ENCODE measurements around the gene MCRIP2.

Gene MCRIP2

GRCh38 chr16:671353-672131 is 29.9 kb downstream of the MCRIP2 start:
- Mint-ChIP-seq H3K9me3 (no peaks in the 10 kb centered on the region), H3K27me3 (ENCODE audit: low read depth, poor library complexity) (peaks cover 10% of the 10 kb centered on the region), H3K4me3 (no peak overlapping the region), H3K27ac (no peak overlapping the region), H3K36me3 (ENCODE audit: low read depth) (no peaks in the 10 kb centered on the region), H3K4me1 (peaks cover 12% of the 10 kb centered on the region)
- TF ChIP-seq CTCF (IDR thresholded peaks at IDR 0.05) = no peak
- no peak for DNase-seq

- peaks cover 15% of the 10 kb centered on the region for H3K27me3 Mint-ChIP-seq (ENCODE audit: low read depth, poor library complexity)
- peaks cover 12% of the 10 kb centered on the region for H3K4me1 Mint-ChIP-seq
- H3K9me3 Mint-ChIP-seq = no peaks in the 10 kb centered on the region
- no peaks in the 10 kb centered on the region for H3K36me3 Mint-ChIP-seq (ENCODE audit: low read depth)
- TF ChIP-seq CTCF (IDR thresholded peaks at IDR 0.05) = no peak
- no peak overlapping the region for H3K4me3 Mint-ChIP-seq
- no peak for DNase-seq
- H3K27ac Mint-ChIP-seq = no peak overlapping the region
These were observed 30.7 kb downstream of the MCRIP2 start for GRCh38 chr16:672371-672770.

GRCh38 chr16:672851-673250 is 31.2 kb downstream of the MCRIP2 start:
- Mint-ChIP-seq H3K27ac (no peak overlapping the region), H3K4me1 (peaks cover 8% of the 10 kb centered on the region), H3K36me3 (ENCODE audit: low read depth) (no peaks in the 10 kb centered on the region), H3K27me3 (ENCODE audit: low read depth, poor library complexity) (peaks cover 15% of the 10 kb centered on the region), H3K9me3 (no peaks in the 10 kb centered on the region), H3K4me3 (no peak overlapping the region)
- no peak for DNase-seq
- TF ChIP-seq CTCF (IDR thresholded peaks at IDR 0.05) = no peak

- no peak for DNase-seq
- Mint-ChIP-seq H3K27me3 (ENCODE audit: low read depth, poor library complexity) (peaks cover 15% of the 10 kb centered on the region), H3K27ac (no peak overlapping the region), H3K36me3 (ENCODE audit: low read depth) (no peaks in the 10 kb centered on the region), H3K4me3 (no peak overlapping the region), H3K4me1 (peaks cover 7% of the 10 kb centered on the region), H3K9me3 (no peaks in the 10 kb centered on the region)
- no peak for TF ChIP-seq CTCF (IDR thresholded peaks at IDR 0.05)
These were observed 31.9 kb downstream of the MCRIP2 start for GRCh38 chr16:673399-673991.

GRCh38 chr16:674214-674881 is 32.7 kb downstream of the MCRIP2 start:
- no peak overlapping the region for H3K4me3 Mint-ChIP-seq
- TF ChIP-seq CTCF (IDR thresholded peaks at IDR 0.05) = no peak
- peaks cover 18% of the 10 kb centered on the region for H3K27me3 Mint-ChIP-seq (ENCODE audit: low read depth, poor library complexity)
- H3K36me3 Mint-ChIP-seq (ENCODE audit: low read depth) = no peaks in the 10 kb centered on the region
- DNase-seq = no peak
- no peak overlapping the region for H3K27ac Mint-ChIP-seq
- peaks cover 12% of the 10 kb centered on the region for H3K4me1 Mint-ChIP-seq
- no peaks in the 10 kb centered on the region for H3K9me3 Mint-ChIP-seq
